NCI-H1930 (cell line): Measurements from ENCODE around the gene GPC5.
A peak's percentile ranks its signal among the peaks of the same experiment; 100 is the strongest.
"Not testable (repeated sequence)": the region's sequence is repeated elsewhere in the genome, so short reads cannot be mapped to it uniquely, and the experiment has no call there.

Experiments
- DNase-seq, 2 experiments: peaks; one replicate each; lab custom pipeline; 2025; lab: John Stamatoyannopoulos, UW

GPC5 gene

DNA sequence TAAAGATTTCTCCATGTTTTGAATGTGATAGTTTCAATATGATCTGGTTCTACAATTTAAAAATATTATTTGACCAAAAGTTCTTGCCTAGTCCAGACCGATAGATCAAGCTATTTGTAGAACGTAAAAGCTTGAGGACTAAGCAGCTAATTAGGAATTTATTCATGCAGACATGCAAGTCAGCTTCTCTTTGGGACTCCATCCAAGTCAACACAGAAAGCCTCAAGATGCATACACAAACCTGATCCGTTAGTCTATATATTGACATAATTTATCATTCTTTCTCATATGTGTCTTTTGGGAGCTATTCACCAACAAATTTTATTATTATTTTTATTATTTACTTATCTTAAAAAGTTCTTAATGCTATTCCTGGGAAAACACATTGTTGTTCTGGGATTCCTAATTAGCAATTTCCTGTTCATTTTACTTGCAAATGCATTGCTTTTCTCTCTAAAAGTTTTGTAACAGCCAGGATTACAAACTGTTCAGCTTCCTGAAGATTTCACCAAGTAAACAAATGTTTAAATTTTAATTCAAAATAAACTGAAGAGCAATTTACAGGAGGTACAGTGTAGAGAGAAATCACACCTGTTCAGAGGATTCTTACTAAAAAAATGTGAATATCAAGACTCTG is 375.3 kb downstream of the GPC5 start:
- no peak for DNase-seq

GRCh38 chr13:91774397-91774796 is 376.0 kb downstream of the GPC5 start:
- no peak for DNase-seq

DNA sequence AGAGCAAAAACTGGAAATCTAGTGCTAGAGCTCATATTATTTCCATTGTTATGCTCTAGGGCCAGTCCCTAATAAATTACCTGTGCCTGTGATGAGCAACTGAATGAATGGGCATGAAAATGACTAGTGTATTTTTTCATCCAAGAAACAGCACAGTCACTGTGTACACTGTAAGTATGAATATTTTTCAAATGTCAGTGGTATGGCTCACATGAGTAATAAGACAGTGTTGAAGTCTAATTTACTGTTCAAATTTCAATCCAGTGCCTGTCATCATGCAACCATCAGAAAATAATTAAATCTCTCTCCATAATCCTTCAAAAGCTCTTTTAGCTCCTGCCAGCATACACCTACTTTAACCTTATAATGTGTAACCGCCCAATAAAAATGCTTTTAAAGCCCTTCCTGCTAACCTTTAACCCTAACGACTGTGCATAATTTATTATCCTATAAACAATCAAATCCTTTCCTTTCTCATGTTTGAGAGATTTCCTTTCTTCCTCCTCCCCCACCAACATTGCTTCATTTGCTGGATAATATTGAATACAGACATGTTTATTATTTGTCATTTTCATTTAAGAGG is 378.3 kb downstream of the GPC5 start:
- DNase-seq: no peak

DNA sequence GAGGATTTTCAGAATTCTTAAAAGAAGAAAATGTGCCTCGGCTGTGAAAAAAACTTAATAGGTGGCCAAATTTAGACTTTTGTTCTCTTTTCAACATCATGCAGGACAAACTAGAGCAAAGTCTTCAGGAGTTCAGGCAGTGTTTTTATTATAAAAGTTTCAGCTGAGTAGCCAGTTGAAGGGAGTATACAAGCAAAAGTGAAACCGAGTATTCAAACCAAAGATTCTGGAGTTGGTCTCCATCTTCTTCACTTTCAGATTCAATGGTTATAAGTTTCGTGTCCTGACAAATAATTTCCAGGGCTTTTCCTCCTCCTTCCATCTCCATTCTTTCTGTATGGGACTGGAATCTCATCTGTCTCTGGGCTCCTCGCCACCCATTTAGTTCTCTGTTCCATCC is 379.7 kb downstream of the GPC5 start:
- DNase-seq: no peak

DNA sequence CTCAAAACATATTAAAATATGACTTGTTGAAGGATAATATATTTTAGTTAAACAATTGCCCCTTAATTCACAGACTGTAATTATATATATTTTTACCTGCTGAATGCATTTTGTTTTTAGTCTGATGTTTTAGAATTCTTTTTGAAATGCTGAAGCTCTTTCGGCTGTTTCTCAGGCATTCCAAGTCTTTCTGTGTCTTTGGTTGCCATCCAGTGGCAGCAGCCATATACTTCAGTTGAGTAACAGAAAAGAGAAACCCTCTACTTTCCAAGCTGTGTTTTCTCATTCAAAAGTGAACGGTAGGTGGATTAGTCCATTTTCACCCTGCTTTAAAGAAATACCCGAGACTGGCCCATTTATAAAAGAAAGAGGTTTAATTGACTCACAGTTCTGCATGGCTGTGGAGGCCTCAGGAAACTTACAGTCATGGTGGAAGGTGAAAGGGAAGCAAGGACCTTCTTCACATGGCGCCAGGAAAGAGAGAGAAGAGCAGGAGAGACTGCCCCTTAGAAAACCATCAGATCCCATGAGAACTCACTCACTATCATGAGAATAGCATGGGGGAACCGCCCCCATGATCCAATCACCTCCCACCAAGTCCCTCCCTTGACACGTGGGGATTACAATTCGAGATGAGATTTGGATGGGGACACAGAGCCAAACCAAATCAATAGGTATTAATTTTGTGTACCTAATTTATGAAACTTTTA is 383.7 kb downstream of the GPC5 start:
- not testable (repeated sequence) for DNase-seq

- DNase-seq: no peak
These were observed 387.2 kb downstream of the GPC5 start for GRCh38 chr13:91785431-91786119.

DNA sequence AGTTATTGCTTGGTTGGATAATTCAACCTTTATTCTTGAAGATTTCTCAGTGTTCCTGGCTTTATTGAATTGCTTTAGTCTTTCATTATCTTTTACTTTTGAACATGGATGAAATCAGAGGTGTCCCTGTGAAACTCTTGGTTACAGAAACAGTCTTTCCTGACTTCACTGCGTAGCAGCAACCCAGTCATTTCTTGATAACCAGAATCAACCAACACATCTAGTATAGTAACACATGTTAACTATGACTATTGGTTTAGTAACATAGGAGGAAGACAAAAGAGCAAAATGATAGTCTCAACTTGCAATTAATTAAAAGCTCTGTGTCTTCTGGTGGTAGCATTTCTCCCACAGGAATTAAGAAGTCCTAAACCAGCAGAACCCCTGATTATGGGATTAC is 393.6 kb downstream of the GPC5 start:
- DNase-seq: no peak

DNA sequence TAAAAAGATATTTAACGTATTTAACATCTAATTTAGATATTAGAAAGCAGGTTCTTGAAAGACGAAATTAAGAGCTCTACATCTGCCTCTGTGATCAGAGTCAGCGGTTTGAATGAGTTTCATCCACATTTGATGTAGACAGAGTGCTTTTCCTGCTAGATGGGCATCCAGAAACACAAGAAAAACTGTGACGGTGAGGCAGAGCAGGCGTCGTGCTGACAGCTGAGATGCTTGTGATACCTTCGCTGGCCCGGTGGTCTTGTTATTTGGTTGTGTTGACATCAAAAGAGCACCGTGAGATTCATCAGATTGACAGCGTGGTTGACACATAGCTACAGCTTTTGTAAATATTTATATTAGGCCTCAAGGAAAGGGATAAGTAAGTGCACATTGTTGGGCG is 399.1 kb downstream of the GPC5 start:
- DNase-seq: no peak

DNA sequence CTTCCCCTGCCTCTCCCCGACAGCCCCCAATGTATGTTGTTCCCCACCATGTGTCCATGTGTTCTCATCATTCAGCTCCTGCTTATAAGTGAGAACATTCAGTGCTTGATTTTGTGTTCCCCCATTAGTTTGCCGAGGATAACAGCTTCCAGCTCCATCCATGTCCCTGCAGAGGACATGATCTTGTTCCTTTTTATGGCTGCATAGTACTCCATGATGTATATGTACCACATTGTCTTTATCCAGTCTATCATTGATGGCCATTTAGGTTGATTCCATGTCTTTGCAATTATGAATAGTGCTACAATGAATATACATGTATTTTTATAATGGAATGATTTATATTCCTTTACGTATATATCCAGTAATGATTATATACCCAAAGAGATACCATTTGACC is 399.9 kb downstream of the GPC5 start:
- not testable (repeated sequence) for DNase-seq

DNA sequence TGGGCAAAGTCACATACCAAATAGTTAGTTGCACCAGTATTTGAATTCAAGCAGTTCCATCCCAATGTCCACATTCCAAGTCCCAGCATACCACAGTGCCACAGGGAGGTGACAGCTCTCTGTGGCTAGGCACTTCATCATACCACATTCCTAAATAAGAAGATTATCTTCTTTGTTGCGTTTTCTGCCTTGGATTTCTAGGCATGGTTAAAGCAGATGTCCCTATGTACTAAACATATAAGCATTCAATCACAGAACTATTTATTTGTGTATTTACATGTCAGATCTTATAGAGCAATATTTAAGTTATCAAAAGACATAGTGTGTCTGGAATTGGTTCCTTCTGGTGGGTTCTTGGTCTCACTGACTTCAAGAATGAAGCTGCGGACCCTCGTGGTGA is 403.4 kb downstream of the GPC5 start:
- not testable (repeated sequence) for DNase-seq

DNA sequence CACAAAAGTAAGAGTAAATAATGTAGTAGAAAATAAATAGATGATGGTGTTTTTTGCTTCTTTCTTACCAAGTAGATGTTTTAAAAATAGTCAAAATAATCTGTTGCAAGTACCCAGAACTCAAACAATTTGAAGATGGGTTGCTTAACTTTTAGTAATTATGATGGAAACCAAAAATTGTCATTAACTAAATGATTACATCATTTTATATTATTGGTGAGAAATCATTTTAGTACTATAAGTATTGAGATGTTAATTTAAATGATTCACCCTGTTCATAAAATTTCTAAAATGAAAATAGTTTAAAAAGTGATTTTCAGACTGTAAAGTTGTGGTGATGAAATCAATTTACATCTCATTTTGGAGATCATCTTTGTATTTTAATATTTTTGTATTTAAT is 404.5 kb downstream of the GPC5 start:
- no peak for DNase-seq

DNA sequence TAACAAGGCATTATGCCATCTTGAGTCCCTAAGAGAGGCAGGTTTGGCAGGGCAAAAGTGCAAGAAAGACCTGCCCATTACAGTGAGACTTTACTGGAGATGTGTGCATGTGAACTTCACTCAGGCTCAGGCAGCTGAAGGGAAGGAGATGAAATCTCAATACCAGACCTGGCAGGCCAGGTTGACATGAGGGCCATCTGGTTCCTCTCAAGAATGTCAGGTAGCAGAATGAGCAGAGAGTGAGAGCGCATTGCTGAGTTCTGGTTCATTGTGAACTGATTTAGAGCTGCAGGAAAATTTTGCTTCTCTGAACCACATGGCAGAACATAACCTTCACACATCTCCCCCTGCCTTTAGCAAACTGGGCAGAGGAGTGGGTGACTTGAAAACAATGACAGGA is 406.3 kb downstream of the GPC5 start:
- no peak for DNase-seq

DNA sequence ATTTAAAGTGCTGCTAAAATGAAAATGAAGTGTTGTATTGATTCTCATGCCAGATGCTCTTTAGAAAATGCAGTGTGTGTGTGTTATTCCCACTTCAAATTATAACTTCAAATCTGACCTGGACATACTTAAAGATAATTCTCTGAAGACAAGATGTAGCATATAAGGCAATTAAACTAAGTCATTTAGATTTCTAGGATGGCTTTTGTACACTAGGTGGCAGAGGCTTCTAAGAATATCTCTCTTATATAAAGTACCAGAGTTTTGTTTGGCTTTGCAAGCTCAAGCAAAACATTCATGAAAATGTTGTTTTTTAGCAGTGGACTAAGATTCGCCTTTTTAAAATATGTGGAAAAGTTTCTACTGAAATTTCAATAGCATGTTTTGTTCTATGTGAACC is 407.2 kb downstream of the GPC5 start:
- DNase-seq: no peak

GRCh38 chr13:91809161-91809560 is 410.7 kb downstream of the GPC5 start:
- DNase-seq: no peak

- no peak for DNase-seq
These were observed 414.8 kb downstream of the GPC5 start for GRCh38 chr13:91813253-91813652.

DNA sequence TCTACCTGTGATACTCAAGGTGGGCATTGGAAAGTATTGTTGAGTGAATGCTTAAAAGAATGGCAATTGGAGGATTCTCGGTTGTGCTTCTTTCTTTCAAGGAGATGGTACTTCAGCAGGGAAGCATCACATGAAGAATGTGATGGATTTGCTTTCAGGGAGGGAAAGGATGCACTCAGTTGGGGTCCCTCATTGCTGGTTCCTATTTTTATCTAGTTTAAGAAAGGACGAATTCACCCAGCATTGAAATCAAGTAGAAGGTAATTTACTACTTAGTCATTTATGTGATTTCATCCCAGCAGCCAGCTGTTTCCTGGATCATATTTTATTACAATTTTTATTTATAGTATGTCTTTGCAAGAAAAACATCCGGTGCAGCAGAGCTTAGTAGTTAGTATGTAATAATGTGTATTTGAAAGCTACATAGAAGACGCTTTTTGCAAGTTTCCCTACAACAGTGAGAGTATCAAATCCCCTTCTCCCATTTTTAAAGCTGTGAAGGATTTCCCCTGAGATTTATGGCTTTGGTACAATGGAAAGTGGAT is 417.9 kb downstream of the GPC5 start:
- DNase-seq: no peak

- DNase-seq: peak in 1 of 2 experiments; percentile 10
These were observed 418.8 kb downstream of the GPC5 start for GRCh38 chr13:91817250-91817649.

GRCh38 chr13:91824416-91824815 is 426.0 kb downstream of the GPC5 start:
- no peak for DNase-seq

DNA sequence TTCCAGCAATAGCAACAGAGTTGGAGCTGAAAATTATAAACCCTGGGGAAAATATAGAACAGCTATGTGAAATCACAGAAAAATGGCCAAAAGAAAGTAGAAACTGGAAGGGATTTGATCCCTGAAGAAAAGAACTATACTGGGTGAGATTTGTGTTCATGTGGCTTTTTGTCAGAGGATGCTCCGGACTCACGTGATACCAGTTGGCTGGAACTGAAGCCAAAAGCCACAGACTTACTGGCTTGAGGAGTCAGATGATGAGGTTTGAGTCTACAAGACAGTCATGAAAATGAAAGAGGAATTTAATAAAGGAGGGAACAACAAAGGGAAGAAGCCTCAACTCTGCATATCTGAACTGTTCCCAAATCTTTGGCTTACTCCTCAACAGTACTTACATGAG is 427.1 kb downstream of the GPC5 start:
- no peak for DNase-seq

GRCh38 chr13:91836553-91836952 is 438.1 kb downstream of the GPC5 start:
- no peak for DNase-seq

DNA sequence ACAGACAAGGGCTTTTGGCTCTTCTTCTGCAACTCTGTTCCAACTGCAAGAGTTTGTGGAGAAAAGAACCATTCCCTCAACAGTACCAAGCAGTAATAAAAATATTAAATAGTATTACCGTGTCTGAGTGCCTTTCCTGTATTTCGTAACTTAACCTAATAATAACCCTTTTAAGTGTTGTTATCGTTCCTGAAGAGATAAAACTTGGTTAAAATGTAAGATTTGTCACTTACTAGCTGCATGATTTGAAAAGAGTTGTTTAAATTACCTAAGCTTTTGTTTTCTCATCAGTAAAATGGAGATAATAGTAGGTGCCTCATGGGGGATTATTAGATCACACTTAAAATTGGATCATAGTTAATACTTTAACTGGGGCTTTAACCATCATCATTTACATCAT is 447.2 kb downstream of the GPC5 start:
- no peak for DNase-seq

- DNase-seq: no peak
These were observed 465.3 kb downstream of the GPC5 start for GRCh38 chr13:91863699-91864098.

DNA sequence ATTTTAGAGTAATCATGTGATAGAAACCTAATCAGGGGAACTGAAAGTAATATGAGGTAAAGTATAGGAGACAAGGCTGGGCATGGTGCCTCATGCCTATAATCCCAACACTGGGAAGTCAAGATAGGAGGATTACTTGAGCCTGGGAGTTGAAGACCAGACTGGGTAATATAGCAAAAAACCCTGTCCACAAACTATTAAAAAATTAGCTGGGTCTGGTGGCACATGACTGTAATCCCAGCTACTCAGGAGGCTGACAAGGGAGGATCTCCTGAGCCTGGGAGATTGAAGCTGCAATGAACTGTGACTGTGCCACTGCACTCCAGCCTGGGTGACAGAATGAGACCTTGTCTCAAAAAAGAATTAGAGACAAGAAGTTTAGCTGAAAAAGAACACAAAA is 469.9 kb downstream of the GPC5 start:
- DNase-seq: no peak
